ENCODE data around the gene DDX55.
A peak's percentile ranks its signal among the peaks of the same experiment; 100 is the strongest.

Gene DDX55

DNA sequence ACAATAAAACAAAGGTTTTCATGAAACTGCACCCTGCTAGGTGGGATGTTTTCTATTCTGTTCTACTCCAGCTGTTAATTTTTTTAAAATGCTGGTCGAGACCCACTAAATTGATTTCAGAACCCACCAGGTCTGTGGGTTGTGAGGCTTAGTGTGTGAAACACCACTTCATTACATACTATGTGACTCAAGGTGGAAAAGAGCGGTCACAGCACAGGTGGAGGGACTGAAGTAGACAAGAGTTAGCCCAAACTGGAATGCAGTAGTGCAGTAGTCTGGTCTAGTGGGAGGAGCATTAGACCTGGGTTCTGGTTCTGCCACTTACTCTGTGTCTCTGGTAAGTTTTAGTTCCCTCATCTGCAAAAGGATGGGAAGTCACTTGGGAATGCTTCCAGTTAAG lies 12.2 kb downstream of the DDX55 start:
- no peak for DNase-seq (ENCODE audit: low spot score)

DNA sequence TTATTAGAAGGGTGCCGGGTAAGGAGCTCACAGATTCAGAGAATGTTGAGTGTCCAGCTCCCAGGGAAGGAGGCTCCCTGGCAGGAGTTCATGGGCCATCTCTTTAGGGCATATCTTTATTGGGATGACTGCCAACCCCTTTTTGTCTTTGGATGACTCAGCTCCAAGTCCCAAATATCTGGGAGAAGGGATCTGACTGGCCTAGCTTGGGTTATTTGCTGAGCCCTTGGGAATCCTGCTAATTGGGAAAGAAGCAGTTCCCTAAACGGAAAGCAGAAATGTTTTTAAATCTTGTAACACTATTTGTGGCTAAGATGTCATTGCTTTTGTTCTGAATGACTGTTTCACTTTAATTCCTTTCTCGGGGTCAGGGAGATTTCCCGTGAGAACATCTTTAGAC lies 12.6 kb downstream of the DDX55 start:
- DNase-seq (ENCODE audit: low spot score), result peak; percentile 61

DNA sequence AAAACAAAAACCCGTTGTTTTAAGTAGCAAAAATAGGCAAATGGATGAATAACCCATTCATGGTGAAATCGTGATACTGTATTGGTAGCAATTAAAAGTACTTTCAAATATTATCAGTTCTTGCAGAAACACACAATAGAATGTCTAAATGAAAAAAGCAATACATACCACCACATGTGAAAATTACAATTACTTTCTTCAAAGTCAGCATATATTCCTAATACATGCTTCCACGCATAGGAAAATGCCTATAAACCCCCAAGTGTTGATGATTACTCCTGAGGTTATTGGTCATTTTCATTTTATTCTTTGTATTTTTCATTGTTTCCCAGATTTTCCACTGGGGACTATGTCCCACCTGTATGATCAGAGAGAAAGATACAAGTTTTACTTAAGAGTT lies 15.2 kb downstream of the DDX55 start:
- no peak for DNase-seq (ENCODE audit: low spot score)

DNA sequence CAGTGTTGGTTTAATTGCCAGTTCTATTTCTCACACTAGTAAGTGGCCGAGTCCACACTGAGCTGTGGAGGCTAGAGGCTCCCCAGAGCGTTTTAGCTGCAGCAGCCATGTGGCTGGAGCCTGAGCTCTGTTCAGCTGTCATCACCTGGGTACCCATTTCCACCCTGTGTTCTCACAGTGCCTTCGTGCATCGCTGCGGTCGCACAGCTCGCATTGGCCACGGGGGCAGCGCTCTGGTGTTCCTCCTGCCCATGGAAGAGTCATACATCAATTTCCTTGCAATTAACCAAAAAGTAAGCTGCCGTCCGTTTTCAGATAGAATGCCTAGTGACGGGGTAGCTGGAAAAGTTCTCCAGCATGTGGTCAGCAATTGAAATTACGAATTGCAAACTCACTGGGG lies 15.7 kb downstream of the DDX55 start:
- DNase-seq (ENCODE audit: low spot score), result no peak

DNA sequence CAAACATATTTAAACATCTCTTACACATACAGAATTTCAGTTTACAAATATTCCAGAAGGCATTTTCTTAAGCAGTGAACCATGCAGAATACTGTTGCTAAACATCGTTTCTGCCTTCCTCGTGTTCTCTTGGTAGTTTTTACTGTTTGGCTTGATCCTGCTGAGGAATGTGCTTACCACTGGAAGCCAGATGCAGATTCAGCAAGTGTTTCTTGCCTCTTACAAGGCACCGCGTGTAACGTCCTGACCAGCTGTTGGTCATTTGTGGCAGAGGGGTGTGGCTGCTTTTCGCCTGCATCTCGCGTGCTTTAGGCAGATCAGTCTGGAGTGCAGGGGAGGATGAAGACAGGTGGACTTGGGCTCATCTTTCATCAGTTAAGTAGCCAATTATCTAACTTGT lies 19.2 kb downstream of the DDX55 start:
- DNase-seq (ENCODE audit: low spot score), result peak; percentile 13

DNA sequence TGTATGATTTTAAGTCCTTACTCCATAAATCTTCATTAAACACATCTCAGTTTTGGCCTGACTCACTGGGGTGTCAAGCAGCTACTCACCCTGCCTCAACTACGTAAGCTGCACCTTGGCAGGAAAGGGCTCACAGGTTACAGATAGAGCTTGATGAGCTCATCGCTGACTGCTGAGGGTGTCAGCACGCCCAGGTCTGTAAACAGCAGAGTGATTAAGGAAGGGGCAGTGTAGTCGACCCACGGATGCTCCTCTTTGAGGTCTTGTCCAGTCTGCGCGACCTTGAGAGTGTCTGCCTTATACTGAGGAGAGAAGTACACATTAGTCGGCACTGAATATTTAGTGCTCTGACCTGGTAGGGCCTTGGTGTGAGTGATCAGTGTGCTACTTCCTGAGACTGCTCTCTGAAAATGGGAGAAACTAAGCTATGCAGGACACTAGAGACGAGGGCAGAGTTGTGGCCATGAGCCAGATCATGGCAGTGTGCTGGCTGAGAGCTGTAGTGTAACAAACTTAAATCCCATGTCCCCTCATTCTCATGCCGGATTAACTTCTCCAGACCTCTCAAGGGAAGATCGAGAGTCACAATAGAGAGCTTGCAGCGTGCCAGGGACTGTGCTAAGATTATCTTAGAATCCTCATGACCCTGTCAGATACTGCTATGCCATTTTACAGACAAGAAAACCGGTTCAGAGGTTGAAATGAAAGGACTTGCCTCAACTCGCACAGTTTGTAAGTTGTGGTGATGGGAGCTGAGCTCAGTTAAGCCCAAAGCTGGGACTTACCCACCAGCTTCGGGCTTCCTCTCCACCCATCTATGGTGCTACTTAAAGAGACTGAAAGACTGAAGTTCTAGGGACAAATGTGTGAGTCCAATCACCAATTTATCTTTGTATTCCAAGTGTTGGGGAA lies 20.0 kb downstream of the DDX55 start:
- DNase-seq (ENCODE audit: low spot score), result no peak

DNA sequence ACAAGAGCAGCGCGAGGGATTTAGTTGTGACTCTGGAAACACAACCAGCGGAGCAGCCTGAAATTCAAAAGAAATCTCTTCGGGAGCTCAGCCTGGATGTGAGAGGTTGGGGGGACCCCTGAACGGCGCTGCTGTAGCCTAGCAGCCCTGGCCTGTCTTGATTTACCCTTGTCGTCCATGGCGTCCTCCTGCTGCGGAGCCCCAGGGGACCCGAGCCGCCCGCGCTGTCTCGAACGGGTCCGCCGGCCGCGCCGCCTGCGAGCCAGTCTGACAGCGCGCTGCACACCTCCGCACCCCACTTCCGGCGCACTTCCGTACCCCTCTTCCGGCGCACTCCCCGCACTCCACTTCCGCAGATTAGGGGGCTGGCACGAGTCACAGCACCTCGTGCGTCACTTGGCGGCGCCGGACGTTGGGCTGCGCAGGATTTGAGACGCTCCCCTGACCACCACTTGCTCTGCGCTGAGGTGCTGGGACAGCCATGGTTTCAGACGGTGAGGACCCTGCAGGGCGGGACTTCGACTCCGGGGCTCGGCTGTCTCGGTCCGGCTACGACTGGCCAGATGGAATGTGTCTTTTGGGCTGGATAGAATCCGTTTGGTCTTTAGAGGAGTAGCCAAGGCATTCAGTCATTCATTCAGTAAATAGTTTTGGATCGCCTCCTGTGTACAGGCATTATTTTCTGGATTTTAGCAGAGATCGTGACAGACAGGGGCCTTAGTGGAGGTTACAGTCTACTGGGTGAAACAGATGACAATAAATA lies 31.7 kb downstream of the DDX55 start, which contains the start of the genes EIF2B1 and GTF2H3:
TSS of gene EIF2B1 (minus strand) at position 308 of the 763 bp plus-strand sequence. CDS start at position 179, 129 bp downstream.
TSS of gene GTF2H3 (plus strand) at position 451 of the 763 bp plus-strand sequence. CDS start at position 482, 31 bp downstream.
- DNase-seq (ENCODE audit: low spot score), result peak; percentile 98

DNA sequence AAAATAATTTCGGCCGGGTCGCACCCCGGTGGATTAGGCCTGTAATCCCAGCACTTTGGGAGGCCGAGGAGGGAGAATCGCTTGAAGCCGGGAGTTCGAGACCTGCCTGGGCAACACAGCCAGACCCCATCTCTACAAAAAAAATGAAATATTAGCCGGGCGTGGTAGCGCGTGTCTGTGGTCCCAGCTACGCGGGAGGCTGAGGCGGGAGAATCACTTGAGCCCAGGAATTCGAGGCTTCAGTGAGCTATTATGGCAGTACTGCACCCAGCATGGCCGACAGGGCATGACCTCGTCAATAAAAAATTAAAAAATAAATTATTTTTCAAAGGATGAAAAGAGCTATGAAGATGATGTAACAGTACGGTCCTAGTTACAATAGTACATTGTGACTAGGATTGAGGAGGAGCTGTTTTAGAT lies 32.3 kb downstream of the DDX55 start:
- DNase-seq (ENCODE audit: low spot score), result no peak

DNA sequence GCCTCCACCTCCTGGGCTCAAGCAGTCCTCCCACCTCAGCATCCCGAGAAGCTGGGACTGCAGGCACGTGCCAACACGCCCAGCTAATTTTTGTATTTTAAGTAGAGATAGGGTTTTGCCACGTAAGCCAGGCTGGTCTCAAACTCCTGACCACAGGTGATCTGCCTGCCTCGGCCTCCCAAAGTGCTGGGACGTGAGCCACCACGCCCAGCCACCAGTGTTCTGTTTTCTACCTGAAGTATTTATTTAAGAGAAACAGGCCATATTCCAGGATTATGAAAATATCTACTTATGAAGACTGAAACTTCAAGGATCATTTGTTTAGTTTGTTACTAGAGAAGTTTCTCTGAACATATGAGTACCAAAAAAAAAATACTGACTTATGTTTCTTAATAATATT lies 42.0 kb downstream of the DDX55 start:
- DNase-seq (ENCODE audit: low spot score), result no peak

DNA sequence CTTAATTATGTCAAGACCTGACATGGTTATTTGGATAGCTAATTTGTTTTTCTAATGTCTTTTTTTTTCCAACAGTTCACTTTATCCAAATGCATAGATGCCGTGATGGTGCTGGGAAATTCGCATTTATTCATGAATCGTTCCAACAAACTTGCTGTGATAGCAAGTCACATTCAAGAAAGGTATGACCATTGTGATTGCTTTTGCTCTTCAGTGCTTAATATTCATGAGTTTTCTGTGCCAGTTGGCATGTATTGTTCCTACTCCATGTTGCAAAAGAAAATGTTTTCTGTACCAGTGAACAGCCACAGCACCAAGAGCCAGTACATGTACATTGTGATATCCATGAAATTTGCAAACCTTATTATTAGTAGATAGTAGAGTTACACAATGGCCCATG lies 43.5 kb downstream of the DDX55 start:
- DNase-seq (ENCODE audit: low spot score), result no peak

DNA sequence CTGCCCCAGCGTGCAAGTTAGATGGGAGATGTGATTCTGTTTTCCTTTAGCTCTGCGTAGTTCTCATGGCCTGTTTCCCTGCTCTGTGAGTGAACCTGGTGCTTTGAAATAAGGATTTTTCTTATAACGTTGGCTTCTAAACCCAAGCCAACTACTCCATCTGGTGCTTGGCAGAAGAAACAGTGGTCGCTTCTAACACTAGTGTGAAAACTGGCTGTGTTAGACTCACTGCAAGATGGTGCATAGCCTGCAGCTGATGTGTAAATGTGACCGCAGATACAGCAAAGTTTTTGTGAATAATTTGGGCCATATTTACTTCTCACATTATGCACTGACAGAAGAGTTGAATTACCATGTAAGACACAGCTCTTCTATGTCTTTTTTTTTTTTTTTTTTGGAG lies 44.0 kb downstream of the DDX55 start:
- DNase-seq (ENCODE audit: low spot score), result no peak

DNA sequence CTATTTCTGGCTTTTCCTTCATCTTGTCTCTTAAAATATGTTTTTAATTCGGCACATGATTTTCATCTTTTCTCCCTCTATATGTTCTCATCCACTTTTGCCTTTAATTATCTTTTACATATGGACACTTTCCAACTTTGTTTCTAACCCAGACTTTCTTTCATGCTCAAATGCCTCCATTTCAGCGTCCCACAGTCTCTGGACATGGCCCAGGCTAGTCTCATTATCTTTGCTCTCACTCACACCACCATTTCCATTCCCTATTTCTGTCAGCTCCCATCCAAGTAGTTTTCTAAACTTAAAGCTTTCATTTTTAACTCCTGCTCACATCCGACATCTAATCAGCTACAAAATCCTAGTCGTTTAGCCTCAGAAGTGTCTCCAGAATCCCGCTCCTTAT lies 46.5 kb downstream of the DDX55 start:
- DNase-seq (ENCODE audit: low spot score), result no peak

DNA sequence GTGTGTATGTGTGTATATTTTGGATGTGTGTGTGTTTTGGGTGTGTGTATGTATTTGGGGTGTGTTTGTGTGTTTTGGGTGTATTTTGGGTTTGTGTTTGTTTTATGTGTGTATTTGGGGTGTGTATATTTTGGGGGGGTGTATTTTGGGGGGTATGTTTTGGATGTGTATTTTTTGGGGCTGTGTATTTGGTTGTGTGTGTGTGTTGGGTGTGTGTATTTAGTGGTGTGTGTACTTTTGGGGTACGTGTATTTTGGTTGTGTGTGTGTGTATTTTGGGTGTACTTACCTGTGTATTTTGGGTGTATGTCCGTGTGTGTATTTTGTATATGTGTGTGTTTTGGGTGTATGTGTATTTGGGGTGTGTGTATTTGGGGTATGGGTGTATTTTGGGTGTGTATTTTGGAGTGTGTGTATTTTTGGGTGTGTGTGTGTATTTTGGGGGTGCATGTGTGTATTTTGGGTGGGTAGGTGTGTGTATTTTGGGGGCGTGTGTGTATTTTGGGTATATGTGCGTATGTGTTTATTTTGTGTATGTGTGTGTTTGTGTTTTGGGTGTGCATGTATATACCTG lies 52.3 kb downstream of the DDX55 start:
- DNase-seq (ENCODE audit: low spot score), result no peak

DNA sequence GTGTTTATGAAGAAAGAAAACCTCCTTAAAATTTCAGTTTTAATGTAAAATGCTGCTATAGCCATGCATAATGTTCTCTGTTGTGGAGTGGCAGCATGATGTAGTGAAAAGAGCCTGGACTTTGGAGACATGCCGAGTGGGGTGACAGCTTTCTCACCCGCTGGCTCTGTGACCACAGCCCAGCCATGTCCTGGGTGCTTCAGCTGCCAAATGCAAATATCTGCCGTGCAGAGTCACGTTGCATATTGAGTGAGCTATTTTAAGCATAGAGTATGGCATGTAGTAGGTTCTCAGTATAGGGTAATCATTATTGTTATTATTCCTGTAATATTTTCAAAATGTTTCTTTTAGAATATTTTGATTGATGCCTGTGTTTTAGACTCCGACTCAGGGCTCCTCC lies 53.5 kb downstream of the DDX55 start:
- no peak for DNase-seq (ENCODE audit: low spot score)

DNA sequence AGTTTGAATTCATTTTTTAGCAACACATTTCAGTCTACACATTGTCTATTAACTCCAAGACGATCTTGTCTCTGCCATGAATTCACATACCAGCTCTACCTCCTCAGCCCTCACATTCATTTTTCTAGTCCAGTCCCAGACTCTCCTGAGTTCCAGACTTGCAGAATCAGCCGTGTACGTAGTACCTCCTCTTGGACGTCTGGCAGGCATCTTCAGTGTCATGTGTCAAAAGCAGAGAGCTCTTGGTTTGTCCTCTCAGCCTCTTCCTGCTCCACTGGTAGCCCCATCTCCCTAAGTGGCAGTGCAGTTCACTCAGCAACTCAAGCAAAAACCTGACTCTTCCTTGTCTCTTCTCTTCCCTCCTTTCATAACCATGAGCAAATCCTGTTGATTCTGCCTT lies 54.5 kb downstream of the DDX55 start:
- DNase-seq (ENCODE audit: low spot score), result no peak

DNA sequence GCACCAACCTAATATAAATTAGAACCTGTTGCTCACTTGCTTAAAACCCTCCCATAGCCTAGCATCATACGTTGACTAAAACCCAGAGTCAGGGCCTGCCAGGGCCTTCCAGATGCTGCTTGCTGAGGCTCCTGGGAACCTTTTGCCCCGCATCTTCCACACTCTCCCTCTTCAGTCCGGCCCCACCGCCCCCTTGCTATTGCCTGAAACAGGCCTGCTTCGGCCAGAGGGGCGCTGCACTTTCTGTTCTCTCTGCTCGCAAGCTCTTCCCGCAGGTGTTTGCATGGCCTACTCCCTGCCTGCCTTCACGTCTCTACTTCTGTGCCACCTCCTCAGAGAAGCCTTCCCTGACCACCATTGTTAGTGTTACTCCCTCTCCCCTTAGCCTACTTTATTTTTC lies 55.3 kb downstream of the DDX55 start:
- no peak for DNase-seq (ENCODE audit: low spot score)

DNA sequence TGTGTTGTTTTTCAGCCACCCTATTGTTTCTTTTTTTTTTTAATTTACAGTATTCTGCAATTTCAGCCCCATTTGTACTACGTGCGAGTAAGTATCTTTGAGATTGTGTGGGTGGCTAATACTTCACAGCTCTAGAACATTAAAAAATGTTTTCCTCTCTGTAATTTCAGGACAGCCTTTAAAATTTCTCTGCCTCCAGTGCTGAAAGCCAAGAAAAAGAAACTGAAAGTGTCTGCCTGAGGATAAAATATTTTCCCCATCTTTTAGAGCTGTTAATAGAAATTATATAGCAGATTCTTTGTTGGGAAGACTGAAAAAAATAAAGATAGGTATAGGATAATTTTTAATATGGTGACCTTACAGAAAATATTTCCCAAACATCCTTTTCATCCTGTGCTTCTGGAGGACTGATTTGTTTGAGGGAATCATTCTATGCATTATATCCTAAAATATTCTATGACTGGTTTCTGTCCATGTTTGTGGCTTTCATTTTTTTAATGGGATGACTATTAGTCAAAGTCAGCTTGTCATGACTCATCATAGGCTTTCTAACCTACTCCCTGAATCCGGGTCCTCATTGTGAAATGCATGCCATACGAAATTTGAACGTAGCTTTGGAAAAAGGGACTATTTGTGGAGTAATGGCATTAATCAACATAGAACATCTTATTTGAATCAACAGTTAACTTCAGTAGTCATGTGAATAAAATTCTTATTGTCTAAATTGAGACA lies 58.3 kb downstream of the DDX55 start:
- DNase-seq (ENCODE audit: low spot score), result peak; percentile 86

DNA sequence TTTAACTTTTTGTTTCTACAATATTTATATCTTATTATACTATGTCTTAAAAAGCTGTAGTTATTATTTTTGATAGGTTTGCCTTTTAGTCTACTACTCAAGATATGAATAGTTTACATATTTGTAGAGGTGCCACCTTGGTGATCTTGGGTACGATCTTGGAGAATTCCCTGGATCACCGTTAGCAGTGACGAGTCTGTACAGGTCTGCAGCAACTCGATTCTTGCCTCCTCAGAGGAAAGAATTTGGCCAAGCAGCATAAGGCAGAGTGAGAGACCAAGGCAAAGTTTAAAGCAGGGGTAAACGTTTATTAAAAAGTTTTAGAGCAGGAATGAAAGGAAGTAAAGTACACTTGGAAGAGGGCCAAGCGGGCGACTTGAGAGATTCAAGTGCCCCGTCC lies 65.9 kb downstream of the DDX55 start:
- no peak for DNase-seq (ENCODE audit: low spot score)
